ENCODE measurements around the gene PHYHD1. TPM values are rescaled to one million over a fixed set of nuclear protein-coding genes. Genes with fewer than 3 reads are reported as not detected.

Gene PHYHD1
- polyA plus RNA-seq, 3 donors = 51.6 to 62.8 (median 56.2) TPM

- no peak for DNase-seq (ENCODE audit: extremely low read depth in 1 of 11, low read depth in 9 of 11, low spot score in 4 of 11)
Observed at GRCh38 chr9:128898382-128898781, 22.4 kb upstream of the PHYHD1 start.

- DNase-seq (ENCODE audit: extremely low read depth in 1 of 11, low read depth in 9 of 11, low spot score in 4 of 11) = no peak
Observed at GRCh38 chr9:128898845-128899565, 21.8 kb upstream of the PHYHD1 start.

- DNase-seq (ENCODE audit: extremely low read depth in 1 of 11, low read depth in 9 of 11, low spot score in 4 of 11) = no peak
Observed at GRCh38 chr9:128899566-128900322, 21.0 kb upstream of the PHYHD1 start.

GRCh38 chr9:128901379-128901778 is 19.4 kb upstream of the PHYHD1 start:
- DNase-seq (ENCODE audit: extremely low read depth in 1 of 11, low read depth in 9 of 11, low spot score in 4 of 11) = no peak

GRCh38 chr9:128901822-128902221 is 19.0 kb upstream of the PHYHD1 start:
- DNase-seq (ENCODE audit: extremely low read depth in 1 of 11, low read depth in 9 of 11, low spot score in 4 of 11) = no peak

- DNase-seq (ENCODE audit: extremely low read depth in 1 of 11, low read depth in 9 of 11, low spot score in 4 of 11) = no peak
Observed at GRCh38 chr9:128902351-128903078, 18.3 kb upstream of the PHYHD1 start.

- DNase-seq (ENCODE audit: extremely low read depth in 1 of 11, low read depth in 9 of 11, low spot score in 4 of 11) = no peak
Observed at GRCh38 chr9:128903079-128903461, 17.7 kb upstream of the PHYHD1 start.

GRCh38 chr9:128903871-128904620 is 16.7 kb upstream of the PHYHD1 start:
- DNase-seq (ENCODE audit: extremely low read depth in 1 of 11, low read depth in 9 of 11, low spot score in 4 of 11) = no peak

GRCh38 chr9:128905964-128906363 is 14.8 kb upstream of the PHYHD1 start:
- DNase-seq (ENCODE audit: extremely low read depth in 1 of 11, low read depth in 9 of 11, low spot score in 4 of 11) = no peak

GRCh38 chr9:128906741-128907140 is 14.0 kb upstream of the PHYHD1 start:
- DNase-seq (ENCODE audit: extremely low read depth in 1 of 11, low read depth in 9 of 11, low spot score in 4 of 11) = no peak

GRCh38 chr9:128908372-128908771 is 12.4 kb upstream of the PHYHD1 start:
- DNase-seq (ENCODE audit: extremely low read depth in 1 of 11, low read depth in 9 of 11, low spot score in 4 of 11) = no peak

- DNase-seq (ENCODE audit: extremely low read depth in 1 of 11, low read depth in 9 of 11, low spot score in 4 of 11) = no peak
Observed at GRCh38 chr9:128909859-128910258, 10.9 kb upstream of the PHYHD1 start.

- no peak for DNase-seq (ENCODE audit: extremely low read depth in 1 of 11, low read depth in 9 of 11, low spot score in 4 of 11)
Observed at GRCh38 chr9:128910906-128911305, 9.9 kb upstream of the PHYHD1 start.

- DNase-seq (ENCODE audit: extremely low read depth in 1 of 11, low read depth in 9 of 11, low spot score in 4 of 11) = no peak
Observed at GRCh38 chr9:128911529-128912035, 9.2 kb upstream of the PHYHD1 start.

GRCh38 chr9:128912270-128912853 is 8.4 kb upstream of the PHYHD1 start:
- DNase-seq (ENCODE audit: extremely low read depth in 1 of 11, low read depth in 9 of 11, low spot score in 4 of 11) = no peak

GRCh38 chr9:128913048-128913900 is 7.5 kb upstream of the PHYHD1 start:
- DNase-seq (ENCODE audit: extremely low read depth in 1 of 11, low read depth in 9 of 11, low spot score in 4 of 11) = no peak

- DNase-seq (ENCODE audit: extremely low read depth in 1 of 11, low read depth in 9 of 11, low spot score in 4 of 11) = no peak
Observed at GRCh38 chr9:128913995-128914772, 6.6 kb upstream of the PHYHD1 start.
